GM21528 (cell line): ENCODE measurements around the gene DTNBP1.
"Not testable (repeated sequence)": the region's sequence is repeated elsewhere in the genome, so short reads cannot be mapped to it uniquely, and the experiment has no call there.

ENCODE experiments used
- ATAC-seq: cut with Tn5 transposase; IDR thresholded peaks from one replicate; pipeline ENCODE4 v1.9.1; 2021; ENCODE audit warnings: mild to moderate bottlenecking, moderate library complexity; ENCODE audit not compliant: unreplicated experiment, low FRiP score

The DTNBP1 gene

GRCh38 chr6:15668918-15669317, 6.1 kb upstream of the DTNBP1 start:
- no peak for ATAC-seq

GRCh38 chr6:15666896-15667295, 4.1 kb upstream of the DTNBP1 start:
- not testable (repeated sequence) for ATAC-seq

- ATAC-seq: no peak
These were observed 2.4 kb upstream of the DTNBP1 start for GRCh38 chr6:15665237-15665636.

GRCh38 chr6:15663130-15663871, 473 bp upstream of the DTNBP1 start:
- ATAC-seq: no peak

- ATAC-seq: peak; percentile 0
These were observed 939 bp downstream of the DTNBP1 start for GRCh38 chr6:15661853-15662325.

- ATAC-seq: no peak
These were observed 3.6 kb downstream of the DTNBP1 start for GRCh38 chr6:15659181-15659580.

- no peak for ATAC-seq
These were observed 4.6 kb downstream of the DTNBP1 start for GRCh38 chr6:15658181-15658744.

GRCh38 chr6:15657290-15657689, 5.5 kb downstream of the DTNBP1 start:
- ATAC-seq: no peak

GRCh38 chr6:15656145-15656544, 6.7 kb downstream of the DTNBP1 start:
- no peak for ATAC-seq

GRCh38 chr6:15654250-15654649, 8.6 kb downstream of the DTNBP1 start:
- ATAC-seq: no peak

- no peak for ATAC-seq
These were observed 9.2 kb downstream of the DTNBP1 start for GRCh38 chr6:15653581-15653980.

- ATAC-seq: not testable (repeated sequence)
These were observed 12.7 kb downstream of the DTNBP1 start for GRCh38 chr6:15650004-15650559.

- no peak for ATAC-seq
These were observed 17.9 kb downstream of the DTNBP1 start for GRCh38 chr6:15644904-15645303.

GRCh38 chr6:15643542-15643941, 19.3 kb downstream of the DTNBP1 start:
- ATAC-seq: no peak

GRCh38 chr6:15642276-15642675, 20.6 kb downstream of the DTNBP1 start:
- ATAC-seq: no peak

GRCh38 chr6:15638373-15638772, 24.5 kb downstream of the DTNBP1 start:
- no peak for ATAC-seq

GRCh38 chr6:15631432-15631831, 31.4 kb downstream of the DTNBP1 start:
- no peak for ATAC-seq

- ATAC-seq: no peak
These were observed 32.6 kb downstream of the DTNBP1 start for GRCh38 chr6:15630202-15630601.

- no peak for ATAC-seq
These were observed 33.3 kb downstream of the DTNBP1 start for GRCh38 chr6:15629487-15629886.

GRCh38 chr6:15628499-15629131, 34.2 kb downstream of the DTNBP1 start:
- no peak for ATAC-seq

- ATAC-seq: no peak
These were observed 35.0 kb downstream of the DTNBP1 start for GRCh38 chr6:15627821-15628220.
